ENCODE results near the gene KLHL15. TPM values are rescaled to one million over a fixed set of nuclear protein-coding genes. Genes with fewer than 3 reads are reported as not detected.

Gene KLHL15
- polyA plus RNA-seq, 3 donors, result 3.2 to 24.4 (median 3.9) TPM

GRCh38 chrX:23939203-23939602, 87.8 kb downstream of the KLHL15 start:
- Histone ChIP-seq H4K20me1 (ENCODE audit: insufficient read depth, low read length) (no peaks in the 10 kb centered on the region), H3K9me3 (replicated peaks in 1 of 2; ENCODE audit: control insufficient read depth in 1 of 2, insufficient read depth in 1 of 2, low read length in 2 of 2) (no peaks in the 10 kb centered on the region), H3K4me3 (replicated peaks in 1 of 3; ENCODE audit: low read depth in 2 of 3, low read length in 3 of 3) (no peak overlapping the region), H2AFZ (ENCODE audit: insufficient read depth, low read depth, low read length, poor library complexity, severe bottlenecking) (no peak overlapping the region), H3K27me3 (ENCODE audit: control insufficient read depth in 2 of 2, insufficient read depth in 2 of 2, low read length in 2 of 2) (peaks cover 0 to 6% of the 10 kb centered on the region in 2 donors), H3K9ac (ENCODE audit: insufficient read depth, low read length, poor library complexity, severe bottlenecking) (no peak overlapping the region), H3K79me2 (ENCODE audit: insufficient read depth, low read length) (no peaks in the 10 kb centered on the region), H3K4me2 (replicated peaks; ENCODE audit: extremely low read depth, low read length, poor library complexity, severe bottlenecking) (no peak overlapping the region), H3K27ac (ENCODE audit: low read depth in 1 of 2, low read length in 2 of 2) (no peak overlapping the region), H3K4me1 (ENCODE audit: control insufficient read depth in 1 of 2, insufficient read depth in 2 of 2, low read length in 2 of 2) (no peaks in the 10 kb centered on the region), H3K36me3 (replicated peaks in 1 of 2; ENCODE audit: control insufficient read depth in 1 of 2, insufficient read depth in 2 of 2, low read length in 2 of 2) (no peaks in the 10 kb centered on the region)
- H3K27ac Mint-ChIP-seq, result no peak overlapping the region
- TF ChIP-seq CTCF (IDR thresholded peaks at IDR 0.05), result no peak
- H3K27me3 Mint-ChIP-seq (ENCODE audit: low read depth in 3 of 3), result peaks cover 1 to 39% (median 2%) of the 10 kb centered on the region in 3 donors
- peaks cover 0 to 3% (median 0%) of the 10 kb centered on the region in 7 donors for H3K9me3 Mint-ChIP-seq
- DNase-seq, result no peak
- no peaks in the 10 kb centered on the region for H3K4me1 Mint-ChIP-seq
- H3K36me3 Mint-ChIP-seq, result no peaks in the 10 kb centered on the region
- intact Hi-C loops (cut with micrococcal nuclease), result no loop called here
- no CpG with 5 or more reads among the region's 1 CpG for WGBS (ENCODE audit: insufficient coverage)
- no peak overlapping the region for H3K4me3 Mint-ChIP-seq

GRCh38 chrX:23938690-23939089, 88.3 kb downstream of the KLHL15 start:
- Histone ChIP-seq H3K4me3 (replicated peaks in 1 of 3; ENCODE audit: low read depth in 2 of 3, low read length in 3 of 3) (no peak overlapping the region), H3K79me2 (ENCODE audit: insufficient read depth, low read length) (no peaks in the 10 kb centered on the region), H3K9me3 (replicated peaks in 1 of 2; ENCODE audit: control insufficient read depth in 1 of 2, insufficient read depth in 1 of 2, low read length in 2 of 2) (no peaks in the 10 kb centered on the region), H3K4me1 (ENCODE audit: control insufficient read depth in 1 of 2, insufficient read depth in 2 of 2, low read length in 2 of 2) (no peaks in the 10 kb centered on the region), H3K27ac (ENCODE audit: low read depth in 1 of 2, low read length in 2 of 2) (no peak overlapping the region), H2AFZ (ENCODE audit: insufficient read depth, low read depth, low read length, poor library complexity, severe bottlenecking) (no peak overlapping the region), H3K9ac (ENCODE audit: insufficient read depth, low read length, poor library complexity, severe bottlenecking) (no peak overlapping the region), H3K27me3 (ENCODE audit: control insufficient read depth in 2 of 2, insufficient read depth in 2 of 2, low read length in 2 of 2) (peaks cover 0 to 6% of the 10 kb centered on the region in 2 donors), H3K36me3 (replicated peaks in 1 of 2; ENCODE audit: control insufficient read depth in 1 of 2, insufficient read depth in 2 of 2, low read length in 2 of 2) (no peaks in the 10 kb centered on the region), H3K4me2 (replicated peaks; ENCODE audit: extremely low read depth, low read length, poor library complexity, severe bottlenecking) (no peak overlapping the region), H4K20me1 (ENCODE audit: insufficient read depth, low read length) (no peaks in the 10 kb centered on the region)
- no peaks in the 10 kb centered on the region for H3K36me3 Mint-ChIP-seq
- WGBS (ENCODE audit: insufficient coverage), result no CpG with 5 or more reads among the region's 1 CpG
- intact Hi-C loops (cut with micrococcal nuclease), result no loop called here
- DNase-seq, result no peak
- no peak overlapping the region for H3K4me3 Mint-ChIP-seq
- H3K27ac Mint-ChIP-seq, result no peak overlapping the region
- peaks cover 0 to 3% (median 0%) of the 10 kb centered on the region in 7 donors for H3K9me3 Mint-ChIP-seq
- no peak for TF ChIP-seq CTCF (IDR thresholded peaks at IDR 0.05)
- H3K4me1 Mint-ChIP-seq, result no peaks in the 10 kb centered on the region
- peaks cover 1 to 38% (median 2%) of the 10 kb centered on the region in 3 donors for H3K27me3 Mint-ChIP-seq (ENCODE audit: low read depth in 3 of 3)
